DND-41 (cell line): ENCODE measurements around the gene TPK1.

ENCODE experiments used
- ATAC-seq: fragments of 200-7000 bp; cut with Tn5 transposase; 3 replicates; pipeline ENCODE4 v1.9.1; 2021; ENCODE audit warnings: low read depth; ENCODE audit not compliant: insufficient read depth
- DNase-seq: peaks from one replicate; pipeline ENCODE4 v3.0.0-alpha.2; 2020
- H2AFZ ChIP-seq: 2 replicates; pipeline ENCODE4 v1.6.0; 2012; ENCODE audit warnings: low read depth, low read length
- H3K27ac ChIP-seq: 2 replicates; pipeline ENCODE4 v1.5.1; 2012; ENCODE audit warnings: low read length, inconsistent platforms
- H3K27me3 ChIP-seq: fragments of 200-600 bp; sonication (generic); 2 replicates; pipeline ENCODE4 v1.6.0; 2012; ENCODE audit warnings: low read length, mild to moderate bottlenecking, inconsistent platforms; ENCODE audit not compliant: insufficient read depth, poor library complexity
- H3K36me3 ChIP-seq: 2 replicates; pipeline ENCODE4 v1.5.1; 2012; ENCODE audit warnings: low read length, inconsistent platforms; ENCODE audit not compliant: insufficient read depth
- H3K4me1 ChIP-seq: 2 replicates; pipeline ENCODE4 v1.5.1; 2012; ENCODE audit warnings: mild to moderate bottlenecking, low read length; ENCODE audit not compliant: insufficient read depth
- H3K4me2 ChIP-seq: 2 replicates; pipeline ENCODE4 v1.6.0; 2012; ENCODE audit warnings: mild to moderate bottlenecking, moderate library complexity, low read length, inconsistent platforms; ENCODE audit not compliant: insufficient read depth
- H3K4me3 ChIP-seq, 2 experiments: fragments of 200-600 bp in 1 of 2; shearing (Covaris generic) in 1 of 2; 2 replicates each; pipeline ENCODE4 v1.5.1; 2012 to 2016; ENCODE audit warnings: inconsistent platforms in 2 of 2, low read length in 2 of 2, mild to moderate bottlenecking in 2 of 2, low read depth in 1 of 2, moderate library complexity in 1 of 2
- H3K79me2 ChIP-seq: 2 replicates; pipeline ENCODE4 v1.6.0; 2012; ENCODE audit warnings: low read length, inconsistent platforms; ENCODE audit not compliant: insufficient read depth
- H3K9ac ChIP-seq: 2 replicates; pipeline ENCODE4 v1.6.0; 2012; ENCODE audit warnings: low read depth, mild to moderate bottlenecking, inconsistent platforms, low read length, moderate library complexity
- H3K9me3 ChIP-seq: 2 replicates; pipeline ENCODE4 v1.5.1; 2012; ENCODE audit warnings: low read length, moderate library complexity, mild to moderate bottlenecking, inconsistent platforms; ENCODE audit not compliant: insufficient read depth, severe bottlenecking
- H4K20me1 ChIP-seq: 2 replicates; pipeline ENCODE4 v1.6.0; 2012; ENCODE audit warnings: low read length; ENCODE audit not compliant: insufficient read depth
- CTCF ChIP-seq: IDR thresholded peaks from 2 replicates; pipeline ENCODE4 v1.5.1; 2012; ENCODE audit warnings: borderline replicate concordance, low read length, moderate library complexity, mild to moderate bottlenecking; ENCODE audit not compliant: poor library complexity, severe bottlenecking; ENCODE audit errors: extremely low read depth
- EZH2 ChIP-seq: IDR thresholded peaks from 3 replicates; pipeline ENCODE4 v1.6.1; 2012; ENCODE audit warnings: borderline replicate concordance, low read depth, mild to moderate bottlenecking, moderate library complexity, low read length, inconsistent platforms; ENCODE audit not compliant: severe bottlenecking

TPK1 gene

GRCh38 chr7:144738146-144738545 lies 97.7 kb downstream of the TPK1 start:
- no peak for ATAC-seq

GRCh38 chr7:144736880-144737493 lies 98.9 kb downstream of the TPK1 start:
- no peak overlapping the region for H3K27ac ChIP-seq
- ATAC-seq (no peak), DNase-seq (no peak)
- no peaks in the 10 kb centered on the region for H3K79me2 ChIP-seq
- H3K4me3 ChIP-seq: no peak overlapping the region
- no peaks in the 10 kb centered on the region for H4K20me1 ChIP-seq
- no peaks in the 10 kb centered on the region for H3K4me1 ChIP-seq
- H3K36me3 ChIP-seq: no peaks in the 10 kb centered on the region
- no peak overlapping the region for H2AFZ ChIP-seq
- no peaks in the 10 kb centered on the region for H3K27me3 ChIP-seq
- no peak overlapping the region for H3K9ac ChIP-seq
- H3K9me3 ChIP-seq: no peaks in the 10 kb centered on the region
- TF ChIP-seq CTCF (no peak), EZH2 (no peak)
- H3K4me2 ChIP-seq: no peak overlapping the region

More at GRCh38 chr7:144738146-144738545, 97.7 kb downstream of the TPK1 start:
- no peak for DNase-seq
- no peaks in the 10 kb centered on the region for H3K27me3 ChIP-seq
- H4K20me1 ChIP-seq: no peaks in the 10 kb centered on the region
- no peaks in the 10 kb centered on the region for H3K36me3 ChIP-seq
- no peak overlapping the region for H3K4me3 ChIP-seq
- TF ChIP-seq CTCF (no peak), EZH2 (no peak)
- H3K79me2 ChIP-seq: no peaks in the 10 kb centered on the region
- no peak overlapping the region for H3K4me2 ChIP-seq
- no peaks in the 10 kb centered on the region for H3K9me3 ChIP-seq
- no peak overlapping the region for H3K27ac ChIP-seq
- H2AFZ ChIP-seq: no peak overlapping the region
- no peak overlapping the region for H3K9ac ChIP-seq
- no peaks in the 10 kb centered on the region for H3K4me1 ChIP-seq

DNA sequence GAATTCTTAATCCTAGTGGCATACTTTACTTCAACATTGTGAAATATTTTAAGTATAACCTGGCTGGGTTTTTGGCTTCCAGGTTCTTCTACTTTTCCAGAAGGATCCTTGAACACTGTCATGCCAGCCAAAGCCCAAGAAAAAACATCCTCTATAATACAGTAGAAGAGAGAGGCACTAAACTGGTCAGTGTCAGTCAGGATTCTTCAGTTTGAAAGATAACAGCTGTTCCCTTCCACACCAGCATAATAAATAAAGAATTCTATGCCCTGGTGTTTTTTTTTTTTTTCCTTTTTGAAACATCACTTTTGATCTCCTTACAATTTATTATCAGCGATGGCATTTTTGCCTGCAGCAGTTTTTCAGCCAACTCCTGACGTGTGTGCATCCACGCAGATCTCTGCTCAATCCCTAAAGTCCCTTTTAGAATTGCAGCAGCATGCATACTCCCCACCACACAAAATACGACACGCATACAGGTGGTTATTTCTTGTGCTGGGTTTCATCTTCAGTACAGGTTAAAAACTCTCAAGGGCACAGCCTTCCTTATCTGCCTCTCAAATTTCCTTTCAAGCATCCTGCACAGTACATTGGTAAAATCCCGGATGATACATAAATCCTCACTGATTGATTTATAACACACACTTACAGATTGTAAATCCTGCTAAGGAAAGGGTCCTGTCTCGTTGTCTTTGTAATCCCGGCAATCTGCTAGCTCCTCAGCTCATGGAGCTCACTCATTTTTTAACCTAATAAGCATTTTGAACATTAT lies 100.2 kb downstream of the TPK1 start:
- DNase-seq (no peak), ATAC-seq (no peak)
- Histone ChIP-seq H3K9ac (no peak overlapping the region), H3K79me2 (no peaks in the 10 kb centered on the region), H3K9me3 (no peaks in the 10 kb centered on the region), H3K4me2 (no peak overlapping the region), H3K4me3 (no peak overlapping the region), H3K36me3 (no peaks in the 10 kb centered on the region), H2AFZ (no peak overlapping the region), H3K4me1 (no peaks in the 10 kb centered on the region), H3K27me3 (no peaks in the 10 kb centered on the region), H3K27ac (no peak overlapping the region), H4K20me1 (no peaks in the 10 kb centered on the region)
- no peak for TF ChIP-seq EZH2
- no peak for TF ChIP-seq CTCF
